Osteoblast (primary cell): ENCODE measurements around the gene PALLD. TPM values are rescaled to one million over a fixed set of nuclear protein-coding genes. Genes with fewer than 3 reads are reported as not detected.
A peak's percentile ranks its signal among the peaks of the same experiment; 100 is the strongest.

Experiments
- DNase-seq: peaks from one replicate; pipeline ENCODE4 v3.0.0; 2011; ENCODE audit warnings: low spot score, mixed read lengths; ENCODE audit not compliant: insufficient read length; ENCODE audit errors: missing footprints
- H2AFZ ChIP-seq: 2 replicates; pipeline ENCODE4 v1.6.0; 2011; ENCODE audit warnings: mild to moderate bottlenecking, low read length
- H3K27ac ChIP-seq: 2 replicates; pipeline ENCODE4 v1.5.1; 2011; ENCODE audit warnings: mild to moderate bottlenecking, low read depth, low read length, moderate library complexity
- H3K27me3 ChIP-seq: 2 replicates; pipeline ENCODE4 v1.6.0; 2012; ENCODE audit warnings: mild to moderate bottlenecking, control low read depth, inconsistent platforms, low read length, moderate library complexity; ENCODE audit not compliant: insufficient read depth
- H3K36me3 ChIP-seq: 2 replicates; pipeline ENCODE4 v1.5.1; 2011; ENCODE audit warnings: mild to moderate bottlenecking, low read length, control low read depth, moderate library complexity; ENCODE audit not compliant: insufficient read depth
- H3K4me1 ChIP-seq: 2 replicates; pipeline ENCODE4 v1.5.1; 2011; ENCODE audit warnings: mild to moderate bottlenecking, low read length, control low read depth, moderate library complexity; ENCODE audit not compliant: insufficient read depth
- H3K4me2 ChIP-seq: 2 replicates; pipeline ENCODE4 v1.6.0; 2011; ENCODE audit warnings: mild to moderate bottlenecking, low read length; ENCODE audit not compliant: insufficient read depth
- H3K4me3 ChIP-seq: fragments of 200-600 bp; sonication (generic); 3 replicates; pipeline ENCODE4 v1.5.1; 2012; ENCODE audit warnings: mild to moderate bottlenecking, low read length, inconsistent platforms; ENCODE audit not compliant: insufficient read depth
- H3K79me2 ChIP-seq: 2 replicates; pipeline ENCODE4 v1.6.0; 2012; ENCODE audit warnings: mild to moderate bottlenecking, low read length, control low read depth, inconsistent platforms; ENCODE audit not compliant: insufficient read depth
- H3K9me3 ChIP-seq: 2 replicates; pipeline ENCODE4 v1.5.1; 2011; ENCODE audit warnings: low read depth, low read length, control low read depth
- H4K20me1 ChIP-seq: 2 replicates; pipeline ENCODE4 v1.6.0; 2012; ENCODE audit warnings: mild to moderate bottlenecking, low read length, control low read depth; ENCODE audit not compliant: insufficient read depth
- CTCF ChIP-seq: IDR thresholded peaks from 2 replicates; pipeline ENCODE4 v1.5.1; 2011; ENCODE audit warnings: mild to moderate bottlenecking, low read depth, low read length, moderate library complexity; ENCODE audit errors: extremely low read depth
- total RNA-seq: library from RNA; depleted of rRNA; stranded (reverse); fragments of >200 nt; gene quantifications from 2 replicates; pipeline ENCODE4 v1.2.3, GENCODE V29; 2012

PALLD gene
- total RNA-seq, 1 donor = 244 TPM

- no peaks in the 10 kb centered on the region for H3K9me3 ChIP-seq
- H3K27ac ChIP-seq = no peak overlapping the region
- no peak for DNase-seq
- no peak overlapping the region for H3K4me2 ChIP-seq
- no peaks in the 10 kb centered on the region for H4K20me1 ChIP-seq
- peaks cover 20% of the 10 kb centered on the region for H3K4me1 ChIP-seq
- H3K4me3 ChIP-seq = no peak overlapping the region
- H2AFZ ChIP-seq = no peak overlapping the region
- H3K79me2 ChIP-seq = no peaks in the 10 kb centered on the region
- no peaks in the 10 kb centered on the region for H3K27me3 ChIP-seq
- no peak for TF ChIP-seq CTCF
- no peaks in the 10 kb centered on the region for H3K36me3 ChIP-seq
These were observed 75.2 kb downstream of the PALLD start for GRCh38 chr4:168572002-168572401.

GRCh38 chr4:168573870-168574269 is 77.0 kb downstream of the PALLD start:
- H3K4me3 ChIP-seq = no peak overlapping the region
- no peak overlapping the region for H3K4me2 ChIP-seq
- H4K20me1 ChIP-seq = no peaks in the 10 kb centered on the region
- no peak overlapping the region for H3K27ac ChIP-seq
- H3K4me1 ChIP-seq = peaks cover 20% of the 10 kb centered on the region
- no peak for TF ChIP-seq CTCF
- no peak overlapping the region for H2AFZ ChIP-seq
- no peaks in the 10 kb centered on the region for H3K36me3 ChIP-seq
- H3K27me3 ChIP-seq = no peaks in the 10 kb centered on the region
- DNase-seq = no peak
- no peaks in the 10 kb centered on the region for H3K9me3 ChIP-seq
- no peaks in the 10 kb centered on the region for H3K79me2 ChIP-seq

DNA sequence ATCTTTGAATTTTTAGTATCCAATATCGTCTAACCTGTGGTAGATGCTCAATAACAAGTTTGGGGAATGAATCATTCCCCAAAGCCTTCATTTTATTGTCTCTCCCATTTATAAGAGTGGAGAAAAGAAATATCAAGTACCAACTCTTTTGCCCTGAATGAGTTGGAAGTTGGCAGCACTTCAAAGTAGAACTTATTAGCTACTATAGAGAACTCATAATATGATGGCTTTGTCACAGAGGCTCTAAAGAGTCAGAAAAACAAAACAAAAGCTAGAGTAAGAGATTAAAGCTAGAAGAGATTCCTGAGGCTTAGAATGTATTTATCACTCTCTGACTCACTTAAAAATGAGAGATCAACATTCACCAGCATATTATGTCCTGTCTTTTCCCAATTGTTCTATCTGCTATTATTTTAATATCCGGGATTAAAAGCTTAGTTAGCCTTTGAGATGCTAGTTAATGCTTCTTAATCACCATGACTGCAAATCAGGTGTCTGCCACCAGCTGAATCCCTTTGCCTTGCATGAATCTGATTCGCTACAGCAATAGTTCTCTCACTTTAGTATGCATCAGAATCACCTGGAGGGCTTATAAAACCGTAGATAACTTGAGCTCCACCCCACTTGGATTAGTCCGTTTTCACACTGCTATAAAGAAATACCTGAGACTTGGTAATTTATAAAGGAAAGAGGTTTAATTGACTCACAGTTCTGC is 77.9 kb downstream of the PALLD start:
- H3K4me2 ChIP-seq = peak overlapping the region; percentile 2
- DNase-seq = no peak
- no peak overlapping the region for H3K27ac ChIP-seq
- H2AFZ ChIP-seq = no peak overlapping the region
- peaks cover 17% of the 10 kb centered on the region for H3K4me1 ChIP-seq
- no peaks in the 10 kb centered on the region for H4K20me1 ChIP-seq
- H3K27me3 ChIP-seq = no peaks in the 10 kb centered on the region
- no peaks in the 10 kb centered on the region for H3K9me3 ChIP-seq
- no peak for TF ChIP-seq CTCF
- H3K79me2 ChIP-seq = no peaks in the 10 kb centered on the region
- no peak overlapping the region for H3K4me3 ChIP-seq
- H3K36me3 ChIP-seq = no peaks in the 10 kb centered on the region

GRCh38 chr4:168575473-168575872 is 78.6 kb downstream of the PALLD start:
- Histone ChIP-seq H3K27ac (no peak overlapping the region), H3K4me1 (peaks cover 14% of the 10 kb centered on the region), H3K9me3 (no peaks in the 10 kb centered on the region), H4K20me1 (no peaks in the 10 kb centered on the region), H3K79me2 (no peaks in the 10 kb centered on the region), H3K4me3 (no peak overlapping the region), H3K36me3 (no peaks in the 10 kb centered on the region), H3K4me2 (no peak overlapping the region), H3K27me3 (no peaks in the 10 kb centered on the region), H2AFZ (no peak overlapping the region)
- TF ChIP-seq CTCF = no peak
- DNase-seq = no peak
